Endothelial cell (in vitro differentiated cells): ENCODE measurements around the gene ARHGAP19. TPM values are rescaled to one million over a fixed set of nuclear protein-coding genes. Genes with fewer than 3 reads are reported as not detected.

Experiments used
- DNase-seq: peaks from one replicate; pipeline ENCODE4 v3.0.0; 2021; ENCODE audit warnings: low spot score
- H3K27ac Mint-ChIP-seq: one replicate; pipeline ENCODE4 v1.8.0; 2021; ENCODE audit warnings: mixed read lengths, inconsistent platforms; ENCODE audit not compliant: unreplicated experiment
- H3K27me3 Mint-ChIP-seq: one replicate; pipeline ENCODE4 v1.8.0; 2021; ENCODE audit warnings: mild to moderate bottlenecking, moderate library complexity, mixed read lengths, inconsistent platforms; ENCODE audit not compliant: unreplicated experiment
- H3K36me3 Mint-ChIP-seq: one replicate; pipeline ENCODE4 v1.8.0; 2021; ENCODE audit warnings: mild to moderate bottlenecking, low read depth, mixed read lengths, inconsistent platforms; ENCODE audit not compliant: unreplicated experiment
- H3K4me1 Mint-ChIP-seq: one replicate; pipeline ENCODE4 v1.8.0; 2021; ENCODE audit warnings: mild to moderate bottlenecking, mixed read lengths, inconsistent platforms; ENCODE audit not compliant: unreplicated experiment
- H3K4me3 Mint-ChIP-seq: one replicate; pipeline ENCODE4 v1.8.0; 2021; ENCODE audit warnings: mild to moderate bottlenecking, mixed read lengths, inconsistent platforms; ENCODE audit not compliant: unreplicated experiment
- H3K9me3 Mint-ChIP-seq: one replicate; pipeline ENCODE4 v1.8.0; 2021; ENCODE audit warnings: mixed read lengths, inconsistent platforms; ENCODE audit not compliant: unreplicated experiment
- total RNA-seq: library from RNA; stranded (reverse); fragmentation: NEBNext Ultra II Directional; extraction: Animal tissue kit (Norgen Biotek cat#: 25700); gene quantifications from one replicate; pipeline ENCODE4 v1.2.1, GENCODE V29; 2021; ENCODE audit not compliant: unreplicated experiment
- TF ChIP-seq, protein P1 (sequence below): fragments of 200-600 bp; sonication (generic); IDR thresholded peaks from one replicate; pipeline ENCODE4 v1.5.0; 2021; ENCODE audit warnings: antibody characterized with exemption; ENCODE audit not compliant: unreplicated experiment

The ARHGAP19 gene
- total RNA-seq, 1 donor from 2014 or later = 19.8 TPM

DNA sequence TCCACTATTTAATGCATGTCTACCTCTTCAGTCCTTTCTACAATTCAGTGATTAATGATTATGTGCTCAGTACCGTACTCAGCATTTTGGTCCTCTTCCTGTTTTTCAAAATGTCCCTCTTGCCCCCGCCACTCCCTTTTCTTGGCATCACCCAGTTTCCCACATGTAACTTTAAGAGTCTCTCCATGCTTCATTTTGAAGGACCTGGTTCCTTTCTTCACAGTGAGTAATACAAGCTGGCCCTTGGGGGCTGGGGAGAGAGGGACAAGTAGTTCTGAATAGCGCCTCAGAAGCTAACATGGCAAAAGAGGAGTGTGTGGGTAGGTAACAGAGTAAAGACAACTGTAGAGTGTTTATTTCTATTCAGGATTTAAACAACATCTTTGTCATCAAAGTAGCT, 72.1 kb downstream of the ARHGAP19 start:
- H3K9me3 Mint-ChIP-seq = no peaks in the 10 kb centered on the region
- no peak overlapping the region for H3K4me3 Mint-ChIP-seq
- no peak overlapping the region for H3K27ac Mint-ChIP-seq
- no peaks in the 10 kb centered on the region for H3K27me3 Mint-ChIP-seq
- H3K4me1 Mint-ChIP-seq = no peaks in the 10 kb centered on the region
- TF ChIP-seq, protein P1, sequence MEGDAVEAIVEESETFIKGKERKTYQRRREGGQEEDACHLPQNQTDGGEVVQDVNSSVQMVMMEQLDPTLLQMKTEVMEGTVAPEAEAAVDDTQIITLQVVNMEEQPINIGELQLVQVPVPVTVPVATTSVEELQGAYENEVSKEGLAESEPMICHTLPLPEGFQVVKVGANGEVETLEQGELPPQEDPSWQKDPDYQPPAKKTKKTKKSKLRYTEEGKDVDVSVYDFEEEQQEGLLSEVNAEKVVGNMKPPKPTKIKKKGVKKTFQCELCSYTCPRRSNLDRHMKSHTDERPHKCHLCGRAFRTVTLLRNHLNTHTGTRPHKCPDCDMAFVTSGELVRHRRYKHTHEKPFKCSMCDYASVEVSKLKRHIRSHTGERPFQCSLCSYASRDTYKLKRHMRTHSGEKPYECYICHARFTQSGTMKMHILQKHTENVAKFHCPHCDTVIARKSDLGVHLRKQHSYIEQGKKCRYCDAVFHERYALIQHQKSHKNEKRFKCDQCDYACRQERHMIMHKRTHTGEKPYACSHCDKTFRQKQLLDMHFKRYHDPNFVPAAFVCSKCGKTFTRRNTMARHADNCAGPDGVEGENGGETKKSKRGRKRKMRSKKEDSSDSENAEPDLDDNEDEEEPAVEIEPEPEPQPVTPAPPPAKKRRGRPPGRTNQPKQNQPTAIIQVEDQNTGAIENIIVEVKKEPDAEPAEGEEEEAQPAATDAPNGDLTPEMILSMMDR = no peak
- H3K36me3 Mint-ChIP-seq = no peaks in the 10 kb centered on the region
- no peak for DNase-seq

DNA sequence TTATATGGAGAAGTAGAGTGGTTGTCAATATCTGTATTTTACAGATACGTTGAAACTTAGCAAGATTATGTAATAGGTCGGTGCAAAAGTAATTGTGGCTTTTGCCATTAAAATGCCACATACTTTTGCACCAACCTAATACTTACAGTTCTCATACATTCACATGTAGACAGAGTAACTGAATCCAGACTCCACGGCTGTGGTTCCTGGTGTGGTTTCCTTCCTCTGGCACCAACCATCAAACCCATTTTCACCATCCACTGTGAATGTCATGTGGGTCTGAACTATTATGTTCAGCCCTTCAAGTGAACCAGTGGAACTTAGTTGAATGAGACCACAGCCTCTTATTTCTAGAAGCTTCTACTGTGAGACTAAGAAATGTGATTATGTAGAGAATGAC, 75.1 kb downstream of the ARHGAP19 start:
- TF ChIP-seq, protein P1 = no peak
- Mint-ChIP-seq H3K4me3 (no peak overlapping the region), H3K36me3 (no peaks in the 10 kb centered on the region), H3K27ac (no peak overlapping the region), H3K27me3 (peaks cover 3% of the 10 kb centered on the region), H3K9me3 (no peaks in the 10 kb centered on the region), H3K4me1 (no peaks in the 10 kb centered on the region)
- no peak for DNase-seq

GRCh38 chr10:97215619-97216260, 76.7 kb downstream of the ARHGAP19 start:
- Mint-ChIP-seq H3K9me3 (no peaks in the 10 kb centered on the region), H3K27me3 (peaks cover 3% of the 10 kb centered on the region), H3K4me3 (no peak overlapping the region), H3K4me1 (no peaks in the 10 kb centered on the region), H3K36me3 (no peaks in the 10 kb centered on the region), H3K27ac (no peak overlapping the region)
- TF ChIP-seq, protein P1 = no peak
- no peak for DNase-seq

GRCh38 chr10:97213431-97213830, 79.0 kb downstream of the ARHGAP19 start:
- TF ChIP-seq, protein P1 = no peak
- DNase-seq = no peak
- Mint-ChIP-seq H3K4me1 (no peaks in the 10 kb centered on the region), H3K36me3 (no peaks in the 10 kb centered on the region), H3K9me3 (no peaks in the 10 kb centered on the region), H3K27ac (no peak overlapping the region), H3K27me3 (peaks cover 3% of the 10 kb centered on the region), H3K4me3 (no peak overlapping the region)

DNA sequence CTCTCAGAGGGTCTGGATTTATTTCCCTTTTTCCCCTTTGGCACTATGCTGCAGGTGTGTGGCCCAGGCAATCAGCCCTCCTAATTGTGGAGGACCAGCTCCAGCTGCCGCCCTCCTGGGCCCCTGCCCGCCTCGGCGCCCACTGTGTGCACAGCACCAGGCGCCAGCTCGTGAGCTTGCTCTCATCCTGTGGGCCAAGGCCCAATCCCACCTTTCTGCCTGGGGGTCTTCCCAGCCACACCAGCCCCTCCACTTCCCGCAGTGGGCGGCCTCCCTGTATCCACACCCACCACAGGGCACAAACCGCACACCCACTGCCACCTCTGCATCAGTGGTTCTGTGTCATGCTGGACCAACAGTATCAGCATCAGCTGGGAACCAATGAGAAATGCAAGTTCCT, 81.2 kb downstream of the ARHGAP19 start:
- peaks cover 3% of the 10 kb centered on the region for H3K27me3 Mint-ChIP-seq
- H3K36me3 Mint-ChIP-seq = no peaks in the 10 kb centered on the region
- DNase-seq = no peak
- H3K4me3 Mint-ChIP-seq = no peak overlapping the region
- TF ChIP-seq, protein P1 = no peak
- no peaks in the 10 kb centered on the region for H3K9me3 Mint-ChIP-seq
- H3K4me1 Mint-ChIP-seq = no peaks in the 10 kb centered on the region
- no peak overlapping the region for H3K27ac Mint-ChIP-seq
